ENCODE measurements around the gene RNF217.

RNF217 gene

GRCh38 chr6:125116170-125116569 is 153.9 kb downstream of the RNF217 start:
- H3K27ac ChIP-seq (ENCODE audit: low read depth, low read length), result no peak overlapping the region
- peaks cover 3% of the 10 kb centered on the region for H3K9me3 ChIP-seq (ENCODE audit: insufficient read depth, low read depth, low read length)
- H3K4me2 ChIP-seq (ENCODE audit: low read length), result no peak overlapping the region
- H3K79me2 ChIP-seq (ENCODE audit: control insufficient read depth, insufficient read depth, low read length, poor library complexity), result no peaks in the 10 kb centered on the region
- no peak overlapping the region for H4K8ac ChIP-seq (ENCODE audit: low read depth, low read length)
- no peak overlapping the region for H3K14ac ChIP-seq (ENCODE audit: low read length)
- no peak overlapping the region for H2BK12ac ChIP-seq (ENCODE audit: low read length)
- H2AK5ac ChIP-seq (ENCODE audit: low read length), result no peak overlapping the region
- no peak overlapping the region for H3K4ac ChIP-seq (ENCODE audit: low read depth, low read length)
- H3K79me1 ChIP-seq (ENCODE audit: low read length), result no peaks in the 10 kb centered on the region
- no peak overlapping the region for H3K4me3 ChIP-seq (ENCODE audit: low read depth, low read length)
- WGBS (ENCODE audit: extremely low coverage, insufficient coverage, insufficient read length), result no CpG with 5 or more reads among the region's 1 CpG
- H3K36me3 ChIP-seq (ENCODE audit: control insufficient read depth in 1 of 2, insufficient read depth in 2 of 2, low read length in 2 of 2), result no peaks in the 10 kb centered on the region
- no peak overlapping the region for H4K91ac ChIP-seq (ENCODE audit: low read depth, low read length)
- no peak overlapping the region for H3K23ac ChIP-seq (ENCODE audit: low read length)
- H3K18ac ChIP-seq (ENCODE audit: low read length), result no peak overlapping the region
- H3K4me1 ChIP-seq (ENCODE audit: control insufficient read depth in 1 of 2, insufficient read depth in 2 of 2, low read length in 2 of 2), result peaks cover 0 to 2% of the 10 kb centered on the region in 2 experiments
- H2BK120ac ChIP-seq (ENCODE audit: insufficient read depth, low read length, poor library complexity), result no peak overlapping the region
- no peak overlapping the region for H2BK5ac ChIP-seq (ENCODE audit: low read depth, low read length, poor library complexity)
- H4K12ac ChIP-seq (ENCODE audit: low read depth, low read length), result no peak overlapping the region
- H3K9ac ChIP-seq (ENCODE audit: low read length), result no peak overlapping the region
- no peaks in the 10 kb centered on the region for H3K27me3 ChIP-seq (ENCODE audit: insufficient read depth, low read length)
- no peak overlapping the region for H2AFZ ChIP-seq (ENCODE audit: insufficient read depth, low read length, poor library complexity)
- no peak for DNase-seq

- Histone ChIP-seq H2AK5ac (ENCODE audit: low read length) (no peak overlapping the region), H3K23ac (ENCODE audit: low read length) (no peak overlapping the region), H4K8ac (ENCODE audit: low read depth, low read length) (no peak overlapping the region), H3K14ac (ENCODE audit: low read length) (no peak overlapping the region), H3K4me1 (ENCODE audit: control insufficient read depth in 1 of 2, insufficient read depth in 2 of 2, low read length in 2 of 2) (peaks cover 0 to 2% of the 10 kb centered on the region in 2 experiments), H3K9me3 (ENCODE audit: insufficient read depth, low read depth, low read length) (peaks cover 3% of the 10 kb centered on the region), H2BK12ac (ENCODE audit: low read length) (no peak overlapping the region), H3K36me3 (ENCODE audit: control insufficient read depth in 1 of 2, insufficient read depth in 2 of 2, low read length in 2 of 2) (no peaks in the 10 kb centered on the region), H3K79me2 (ENCODE audit: control insufficient read depth, insufficient read depth, low read length, poor library complexity) (no peaks in the 10 kb centered on the region), H3K4me2 (ENCODE audit: low read length) (no peak overlapping the region), H3K4me3 (ENCODE audit: low read depth, low read length) (no peak overlapping the region), H3K27ac (ENCODE audit: low read depth, low read length) (no peak overlapping the region), H4K12ac (ENCODE audit: low read depth, low read length) (no peak overlapping the region), H2AFZ (ENCODE audit: insufficient read depth, low read length, poor library complexity) (no peak overlapping the region), H3K79me1 (ENCODE audit: low read length) (no peaks in the 10 kb centered on the region), H3K9ac (ENCODE audit: low read length) (no peak overlapping the region), H2BK120ac (ENCODE audit: insufficient read depth, low read length, poor library complexity) (no peak overlapping the region), H3K4ac (ENCODE audit: low read depth, low read length) (no peak overlapping the region), H3K18ac (ENCODE audit: low read length) (no peak overlapping the region), H4K91ac (ENCODE audit: low read depth, low read length) (no peak overlapping the region), H3K27me3 (ENCODE audit: insufficient read depth, low read length) (no peaks in the 10 kb centered on the region), H2BK5ac (ENCODE audit: low read depth, low read length, poor library complexity) (no peak overlapping the region)
- WGBS (ENCODE audit: extremely low coverage, insufficient coverage, insufficient read length), result no CpG with 5 or more reads among the region's 4 CpGs
- no peak for DNase-seq
These were observed 154.5 kb downstream of the RNF217 start for GRCh38 chr6:125116710-125117109.

- H3K79me2 ChIP-seq (ENCODE audit: control insufficient read depth, insufficient read depth, low read length, poor library complexity), result no peaks in the 10 kb centered on the region
- H2AFZ ChIP-seq (ENCODE audit: insufficient read depth, low read length, poor library complexity), result no peak overlapping the region
- no peak overlapping the region for H2BK5ac ChIP-seq (ENCODE audit: low read depth, low read length, poor library complexity)
- no peak overlapping the region for H3K4me3 ChIP-seq (ENCODE audit: low read depth, low read length)
- no peak for DNase-seq
- no peak overlapping the region for H3K23ac ChIP-seq (ENCODE audit: low read length)
- no peak overlapping the region for H3K4ac ChIP-seq (ENCODE audit: low read depth, low read length)
- H4K91ac ChIP-seq (ENCODE audit: low read depth, low read length), result no peak overlapping the region
- no peak overlapping the region for H3K14ac ChIP-seq (ENCODE audit: low read length)
- no peak overlapping the region for H3K18ac ChIP-seq (ENCODE audit: low read length)
- WGBS (ENCODE audit: extremely low coverage, insufficient coverage, insufficient read length), result no CpG with 5 or more reads among the region's 3 CpGs
- no peak overlapping the region for H2BK120ac ChIP-seq (ENCODE audit: insufficient read depth, low read length, poor library complexity)
- H2BK12ac ChIP-seq (ENCODE audit: low read length), result no peak overlapping the region
- peaks cover 1% of the 10 kb centered on the region for H3K9me3 ChIP-seq (ENCODE audit: insufficient read depth, low read depth, low read length)
- H3K9ac ChIP-seq (ENCODE audit: low read length), result no peak overlapping the region
- H4K8ac ChIP-seq (ENCODE audit: low read depth, low read length), result no peak overlapping the region
- peaks cover 0 to 2% of the 10 kb centered on the region in 2 experiments for H3K4me1 ChIP-seq (ENCODE audit: control insufficient read depth in 1 of 2, insufficient read depth in 2 of 2, low read length in 2 of 2)
- H3K27me3 ChIP-seq (ENCODE audit: insufficient read depth, low read length), result no peaks in the 10 kb centered on the region
- H2AK5ac ChIP-seq (ENCODE audit: low read length), result no peak overlapping the region
- no peaks in the 10 kb centered on the region for H3K36me3 ChIP-seq (ENCODE audit: control insufficient read depth in 1 of 2, insufficient read depth in 2 of 2, low read length in 2 of 2)
- no peak overlapping the region for H4K12ac ChIP-seq (ENCODE audit: low read depth, low read length)
- no peaks in the 10 kb centered on the region for H3K79me1 ChIP-seq (ENCODE audit: low read length)
- no peak overlapping the region for H3K27ac ChIP-seq (ENCODE audit: low read depth, low read length)
- no peak overlapping the region for H3K4me2 ChIP-seq (ENCODE audit: low read length)
These were observed 155.6 kb downstream of the RNF217 start for GRCh38 chr6:125117818-125118217.

DNA sequence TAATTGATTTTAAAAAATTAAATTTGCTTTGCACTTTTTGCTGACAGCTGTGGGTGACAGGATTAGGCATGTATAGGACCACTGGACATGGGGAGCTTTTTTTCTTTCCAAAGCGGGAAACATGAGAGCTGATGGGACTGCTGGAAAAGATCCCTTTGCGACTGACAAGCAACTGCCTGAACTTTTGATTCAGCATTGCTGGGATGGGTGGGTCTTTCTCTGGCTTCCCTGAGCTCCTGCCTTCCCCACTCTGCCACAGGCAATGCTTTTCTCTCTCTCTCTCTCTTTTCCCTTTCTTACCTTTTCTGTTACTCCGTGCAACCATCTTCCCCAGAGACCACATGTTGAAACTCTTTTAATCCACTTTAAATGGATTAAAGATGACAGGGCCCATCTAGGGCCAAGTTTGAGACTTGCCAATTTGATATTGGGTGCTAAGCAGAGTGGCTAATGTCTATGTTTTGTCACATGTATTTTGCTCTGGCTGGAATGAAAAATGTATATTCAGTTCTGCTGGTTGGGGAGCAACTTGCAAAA is 157.9 kb downstream of the RNF217 start:
- H3K4me1 ChIP-seq (ENCODE audit: control insufficient read depth in 1 of 2, insufficient read depth in 2 of 2, low read length in 2 of 2), result peaks cover 6 to 14% of the 10 kb centered on the region in 2 experiments
- no peak overlapping the region for H4K12ac ChIP-seq (ENCODE audit: low read depth, low read length)
- no peak for DNase-seq
- H2AFZ ChIP-seq (ENCODE audit: insufficient read depth, low read length, poor library complexity), result no peak overlapping the region
- no peak overlapping the region for H3K4ac ChIP-seq (ENCODE audit: low read depth, low read length)
- H4K8ac ChIP-seq (ENCODE audit: low read depth, low read length), result no peak overlapping the region
- H4K91ac ChIP-seq (ENCODE audit: low read depth, low read length), result no peak overlapping the region
- no peak overlapping the region for H3K14ac ChIP-seq (ENCODE audit: low read length)
- H2BK120ac ChIP-seq (ENCODE audit: insufficient read depth, low read length, poor library complexity), result no peak overlapping the region
- H3K27ac ChIP-seq (ENCODE audit: low read depth, low read length), result no peak overlapping the region
- H3K79me1 ChIP-seq (ENCODE audit: low read length), result no peaks in the 10 kb centered on the region
- no peak overlapping the region for H3K23ac ChIP-seq (ENCODE audit: low read length)
- no peaks in the 10 kb centered on the region for H3K36me3 ChIP-seq (ENCODE audit: control insufficient read depth in 1 of 2, insufficient read depth in 2 of 2, low read length in 2 of 2)
- no peaks in the 10 kb centered on the region for H3K9me3 ChIP-seq (ENCODE audit: insufficient read depth, low read depth, low read length)
- H3K4me2 ChIP-seq (ENCODE audit: low read length), result no peak overlapping the region
- H3K4me3 ChIP-seq (ENCODE audit: low read depth, low read length), result no peak overlapping the region
- no peaks in the 10 kb centered on the region for H3K27me3 ChIP-seq (ENCODE audit: insufficient read depth, low read length)
- no peak overlapping the region for H2AK5ac ChIP-seq (ENCODE audit: low read length)
- no peak overlapping the region for H3K9ac ChIP-seq (ENCODE audit: low read length)
- H3K18ac ChIP-seq (ENCODE audit: low read length), result no peak overlapping the region
- H2BK5ac ChIP-seq (ENCODE audit: low read depth, low read length, poor library complexity), result no peak overlapping the region
- H3K79me2 ChIP-seq (ENCODE audit: control insufficient read depth, insufficient read depth, low read length, poor library complexity), result no peaks in the 10 kb centered on the region
- WGBS (ENCODE audit: extremely low coverage, insufficient coverage, insufficient read length), result no CpG with 5 or more reads among the region's 3 CpGs
- no peak overlapping the region for H2BK12ac ChIP-seq (ENCODE audit: low read length)
